Esophagus (tissue), 2 donors: ENCODE data around the gene STAP1. TPM values are rescaled to one million over a fixed set of nuclear protein-coding genes. Genes with fewer than 3 reads are reported as not detected.
"Not testable (repeated sequence)": the region's sequence is repeated elsewhere in the genome, so short reads cannot be mapped to it uniquely, and the experiment has no call there.

Experiments used
- H3K27ac ChIP-seq, 2 donors: one replicate each; pipeline ENCODE4 v1.5.1; 2013; ENCODE audit warnings: low read depth in 2 of 2, mild to moderate bottlenecking in 2 of 2, inconsistent platforms in 1 of 2, low read length in 1 of 2, moderate library complexity in 1 of 2
- H3K27me3 ChIP-seq, 2 donors: one replicate each; pipeline ENCODE4 v1.6.1; 2013; ENCODE audit warnings: low read length in 2 of 2, control low read depth in 1 of 2, mild to moderate bottlenecking in 1 of 2; ENCODE audit not compliant: insufficient read depth in 2 of 2, control insufficient read depth in 1 of 2
- H3K36me3 ChIP-seq, 2 donors: one replicate each; pipeline ENCODE4 v1.6.1; 2013; ENCODE audit warnings: low read length in 1 of 2; ENCODE audit not compliant: control insufficient read depth in 2 of 2, insufficient read depth in 2 of 2
- H3K4me1 ChIP-seq, 2 donors: one replicate each; pipeline ENCODE4 v1.6.1; 2013; ENCODE audit warnings: low read length in 1 of 2; ENCODE audit not compliant: control insufficient read depth in 2 of 2, insufficient read depth in 2 of 2
- H3K4me3 ChIP-seq, 2 donors: one replicate each; pipeline ENCODE4 v1.5.1; 2013; ENCODE audit warnings: low read length in 2 of 2, mild to moderate bottlenecking in 2 of 2, low read depth in 1 of 2, moderate library complexity in 1 of 2
- H3K9me3 ChIP-seq, 2 donors: one replicate each; pipeline ENCODE4 v1.6.1; 2013; ENCODE audit warnings: mild to moderate bottlenecking in 2 of 2, low read depth in 1 of 2, low read length in 1 of 2, moderate library complexity in 1 of 2; ENCODE audit not compliant: control insufficient read depth in 2 of 2, insufficient read depth in 1 of 2
- WGBS, 2 donors: extraction: QIAGEN DNeasy Blood & Tissue Kit; methylation state at CpG; one replicate each; pipeline ENCODE4 v1.1.7; 2013; 5-methylcytosine and 5-hydroxymethylcytosine counted together
- polyA plus RNA-seq, 2 donors: library from polyadenylated mRNA; stranded (reverse); fragments of 200-250 nt; gene quantifications; one replicate each; pipeline ENCODE4 v1.2.3, GENCODE V29; 2013
- donor health status: healthy with polysubstance abuse.
- donor health status: Bipolar disorder and iron deficiency.

Gene STAP1
- polyA plus RNA-seq = under 1 TPM; 0.04 to 0.12 TPM

DNA sequence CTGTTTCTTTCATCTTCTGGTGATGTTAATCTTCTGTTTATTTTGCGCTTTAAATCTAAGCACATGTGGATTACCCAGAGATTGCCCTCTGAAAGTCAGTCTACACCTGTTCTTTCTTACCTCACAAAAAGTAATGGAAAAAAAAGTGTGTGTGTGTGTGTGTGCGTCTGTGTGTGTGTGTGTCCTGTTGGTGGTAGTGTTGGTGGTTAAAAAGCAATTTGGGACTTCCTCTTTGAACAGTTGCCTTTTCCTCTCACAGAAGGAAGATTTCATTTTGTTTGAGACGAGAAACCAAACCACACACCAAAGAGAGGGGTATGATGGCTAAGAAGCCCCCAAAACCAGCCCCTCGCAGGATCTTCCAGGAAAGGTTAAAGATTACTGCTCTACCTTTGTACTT, at the start of gene STAP1:
TSS of gene STAP1 (plus strand) at position 235 of the 400 bp plus-strand sequence. CDS start at position 318, 83 bp downstream.
- no peak within 1 kb of the TSS for H3K27ac ChIP-seq
- no peaks in the 10 kb centered on the region for H3K27me3 ChIP-seq
- 71 to 74% methylated on average over 4 of the region's 4 CpGs for WGBS, 2 donors
- H3K36me3 ChIP-seq = no peaks in the 10 kb centered on the region
- no peaks in the 10 kb centered on the region for H3K4me1 ChIP-seq
- H3K9me3 ChIP-seq = no peaks in the 10 kb centered on the region
- H3K4me3 ChIP-seq = no peak within 1 kb of the TSS

DNA sequence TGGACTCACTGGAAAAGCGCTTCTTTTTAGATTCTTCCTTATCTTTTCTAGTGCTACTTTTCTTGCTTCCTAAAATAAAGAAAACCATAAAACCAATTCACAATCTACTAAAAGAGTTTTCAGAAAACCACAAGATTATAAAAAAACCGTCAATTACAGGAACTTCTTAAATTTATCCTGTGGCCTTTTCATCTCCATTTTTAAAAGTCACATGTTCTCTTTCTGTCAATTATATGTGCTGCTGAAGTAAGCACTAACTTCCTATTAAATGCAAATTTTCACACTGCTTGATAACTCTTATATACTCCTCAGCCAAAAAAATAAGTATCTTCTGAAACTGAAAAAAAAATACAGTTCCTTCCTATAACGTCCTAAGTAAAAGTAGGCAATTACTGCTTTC, 46.0 kb upstream of the STAP1 start:
- 75 to 82% methylated on average over 3 of the region's 3 CpGs for WGBS, 2 donors
- Histone ChIP-seq H3K4me3 (no peak overlapping the region), H3K4me1 (no peaks in the 10 kb centered on the region), H3K27me3 (no peaks in the 10 kb centered on the region), H3K27ac (no peak overlapping the region), H3K36me3 (peaks cover 3 to 6% of the 10 kb centered on the region in 2 donors), H3K9me3 (no peaks in the 10 kb centered on the region)

DNA sequence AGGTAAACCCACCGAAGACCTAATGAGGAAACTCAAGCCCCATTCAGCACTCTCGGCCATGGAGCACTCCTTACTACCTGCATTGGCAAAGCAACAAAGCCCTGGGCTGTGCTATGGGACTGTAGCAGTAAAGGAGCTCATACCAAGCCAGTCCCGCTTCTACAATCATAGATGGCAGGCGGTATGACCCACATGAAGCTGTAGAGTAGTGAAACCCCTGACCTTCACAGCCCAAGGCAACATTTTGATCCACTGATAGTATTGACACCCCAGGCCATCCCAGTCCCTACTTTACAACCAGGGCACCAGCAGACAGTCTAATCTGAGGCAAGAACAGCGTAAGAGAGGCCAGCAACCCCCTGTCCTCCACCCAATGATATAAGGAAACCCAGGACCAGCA, 38.4 kb upstream of the STAP1 start:
- Histone ChIP-seq H3K4me3 (no peak overlapping the region), H3K27ac (no peak overlapping the region), H3K4me1 (no peaks in the 10 kb centered on the region), H3K27me3 (no peaks in the 10 kb centered on the region), H3K9me3 (no peaks in the 10 kb centered on the region), H3K36me3 (peaks cover 6 to 7% of the 10 kb centered on the region in 2 donors)
- 98% methylated on average over 5 of the region's 5 CpGs for WGBS, 2 donors

DNA sequence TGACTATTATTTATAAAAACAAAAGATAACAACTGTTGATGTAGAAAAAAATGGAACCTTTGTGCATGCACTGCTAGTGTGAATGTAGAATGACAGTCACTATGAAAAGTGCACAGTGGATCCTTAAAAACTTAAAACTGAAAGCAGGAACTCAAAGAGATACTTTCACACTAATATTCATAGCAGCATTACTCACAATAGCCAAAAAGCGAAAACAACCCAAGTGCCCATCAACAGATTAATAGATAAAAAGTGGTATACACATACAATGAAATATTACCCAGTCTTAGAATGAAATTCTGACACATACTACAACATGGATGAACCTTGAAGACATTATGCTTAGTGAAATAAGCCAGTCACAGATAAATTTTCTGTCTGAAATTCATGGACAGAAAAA, 37.0 kb upstream of the STAP1 start:
- H3K4me1 ChIP-seq = no peaks in the 10 kb centered on the region
- no peak overlapping the region for H3K27ac ChIP-seq
- H3K27me3 ChIP-seq = no peaks in the 10 kb centered on the region
- peaks cover 6 to 7% of the 10 kb centered on the region in 2 donors for H3K36me3 ChIP-seq
- 88 to 89% methylated on average over 1 of the region's 1 CpG for WGBS, 2 donors
- no peak overlapping the region for H3K4me3 ChIP-seq
- H3K9me3 ChIP-seq = no peaks in the 10 kb centered on the region

GRCh38 chr4:67522230-67522629, 36.3 kb upstream of the STAP1 start:
- Histone ChIP-seq H3K27me3 (no peaks in the 10 kb centered on the region), H3K27ac (no peak overlapping the region), H3K36me3 (peaks cover 6 to 7% of the 10 kb centered on the region in 2 donors), H3K4me1 (no peaks in the 10 kb centered on the region), H3K9me3 (no peaks in the 10 kb centered on the region), H3K4me3 (no peak overlapping the region)
- WGBS, 2 donors = 65 to 75% methylated on average over 2 of the region's 2 CpGs

DNA sequence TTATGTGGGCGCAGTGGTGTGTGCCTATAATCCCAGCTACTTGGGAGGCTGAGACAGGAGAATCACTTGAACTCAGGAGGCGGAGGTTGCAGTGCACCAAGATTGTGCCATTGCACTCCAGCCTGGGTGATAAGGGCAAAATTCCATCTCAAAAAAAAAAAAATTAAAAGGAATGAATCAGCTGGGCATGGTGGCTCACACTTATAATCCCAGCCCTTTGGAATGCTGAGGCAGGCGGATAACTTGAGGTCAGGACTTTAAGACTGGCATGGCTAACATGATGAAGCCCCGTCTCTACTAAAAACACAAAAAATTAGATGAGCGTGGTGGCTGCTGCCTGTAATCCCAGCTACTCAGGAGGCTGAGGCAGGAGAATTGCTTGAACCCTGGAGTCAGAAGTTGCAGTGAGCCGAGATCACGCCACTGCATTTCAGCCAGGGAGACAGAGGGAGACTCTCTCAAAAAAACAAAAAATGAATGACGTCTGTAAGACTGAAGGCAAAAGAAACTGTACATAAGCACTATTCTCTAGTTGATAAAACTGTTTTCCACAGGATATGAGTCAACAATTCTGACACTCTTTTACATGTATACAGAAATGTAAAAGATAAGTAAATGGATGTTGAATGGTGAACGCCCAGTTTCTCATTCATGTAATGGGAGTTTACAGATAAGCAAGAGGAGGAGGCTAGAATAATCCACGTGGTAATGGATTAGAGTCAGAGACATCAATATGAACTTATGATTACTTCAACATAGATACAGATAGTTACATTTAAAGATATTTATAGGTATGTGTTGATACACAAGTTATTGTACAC, 35.5 kb upstream of the STAP1 start:
- H3K4me1 ChIP-seq = no peaks in the 10 kb centered on the region
- 89 to 92% methylated on average over 10 of the region's 10 CpGs for WGBS, 2 donors
- no peak overlapping the region for H3K4me3 ChIP-seq
- no peaks in the 10 kb centered on the region for H3K9me3 ChIP-seq
- H3K27me3 ChIP-seq = no peaks in the 10 kb centered on the region
- no peak overlapping the region for H3K27ac ChIP-seq
- H3K36me3 ChIP-seq = peaks cover 2 to 7% of the 10 kb centered on the region in 2 donors

- H3K9me3 ChIP-seq, H3K27me3 ChIP-seq, H3K4me3 ChIP-seq, H3K36me3 ChIP-seq, H3K4me1 ChIP-seq, H3K27ac ChIP-seq: not testable (repeated sequence)
- WGBS, 2 donors = 70 to 76% methylated on average over 3 of the region's 3 CpGs
Measured at GRCh38 chr4:67524140-67524539, 34.4 kb upstream of the STAP1 start.

DNA sequence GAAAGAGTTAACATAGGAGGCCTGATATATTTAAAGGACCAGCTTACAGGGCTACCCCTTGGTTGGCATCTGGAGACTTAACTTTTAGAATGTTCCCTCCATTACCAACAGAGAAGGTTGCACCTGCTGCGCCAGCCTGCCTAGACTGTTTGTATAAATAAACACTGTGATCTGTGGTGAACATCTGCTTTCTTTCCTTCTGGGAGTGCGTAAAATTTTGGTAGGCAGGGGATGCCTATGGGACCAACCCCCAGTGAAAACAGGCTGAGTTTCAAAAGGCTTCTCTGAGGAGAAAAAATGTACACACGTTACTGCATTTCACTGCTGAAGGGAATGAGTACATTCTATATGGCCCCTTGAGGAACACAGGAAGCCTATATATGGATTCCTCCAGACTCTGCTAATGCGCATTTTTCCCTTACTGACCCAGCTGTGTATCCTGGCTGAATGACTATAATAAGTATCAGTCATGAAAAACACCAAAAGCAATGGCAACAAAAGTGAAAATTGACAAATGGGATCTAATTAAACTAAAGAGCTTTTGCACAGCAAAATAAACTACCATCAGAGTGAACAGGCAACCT, 27.1 kb upstream of the STAP1 start:
- Histone ChIP-seq H3K36me3 (peaks cover 2 to 8% of the 10 kb centered on the region in 2 donors), H3K9me3 (no peaks in the 10 kb centered on the region), H3K4me3 (no peak overlapping the region), H3K4me1 (no peaks in the 10 kb centered on the region), H3K27me3 (no peaks in the 10 kb centered on the region), H3K27ac (no peak overlapping the region)
- WGBS, 2 donors = 79 to 90% methylated on average over 4 of the region's 4 CpGs

DNA sequence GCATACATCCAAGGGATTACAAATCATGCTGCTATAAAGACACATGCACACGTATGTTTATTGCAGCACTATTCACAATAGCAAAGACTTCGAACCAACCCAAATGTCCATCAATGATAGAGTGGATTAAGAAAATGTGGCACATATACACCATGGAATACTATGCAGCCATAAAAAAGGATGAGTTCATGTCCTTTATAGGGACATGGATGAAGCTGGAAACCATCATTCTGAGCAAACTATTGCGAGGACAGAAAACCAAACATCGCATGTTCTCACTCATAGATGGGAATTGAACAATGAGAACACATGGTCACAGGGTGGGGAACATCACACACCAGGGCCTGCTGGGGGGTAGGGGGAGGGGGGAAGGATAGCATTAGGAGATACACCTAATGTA, 26.1 kb upstream of the STAP1 start:
- not testable (repeated sequence) for H3K36me3 ChIP-seq, H3K4me3 ChIP-seq, H3K4me1 ChIP-seq, H3K27me3 ChIP-seq, H3K27ac ChIP-seq, H3K9me3 ChIP-seq
- 87 to 88% methylated on average over 4 of the region's 4 CpGs for WGBS, 2 donors

DNA sequence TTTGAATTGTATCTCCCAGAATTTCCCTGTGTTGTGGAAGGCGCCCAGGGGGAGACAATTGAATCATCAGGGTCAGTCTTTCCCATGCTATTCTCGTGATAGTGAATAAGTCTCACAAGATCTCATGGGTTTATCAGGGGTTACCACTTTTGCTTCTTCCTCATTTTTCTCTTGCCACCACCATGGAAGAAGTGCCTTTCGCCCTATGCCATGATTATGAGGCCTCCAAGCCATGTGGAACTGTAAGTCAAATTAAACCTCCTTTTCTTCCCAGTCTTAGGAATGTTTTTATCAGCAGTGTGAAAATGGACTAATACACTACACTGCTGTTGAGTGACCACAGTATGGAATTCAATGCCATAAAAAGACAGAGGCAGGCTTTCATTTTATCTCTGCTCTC, 25.4 kb upstream of the STAP1 start:
- Histone ChIP-seq H3K4me3 (no peak overlapping the region), H3K27me3 (no peaks in the 10 kb centered on the region), H3K36me3 (peaks cover 2 to 12% of the 10 kb centered on the region in 2 donors), H3K4me1 (no peaks in the 10 kb centered on the region), H3K27ac (no peak overlapping the region), H3K9me3 (no peaks in the 10 kb centered on the region)
- WGBS, 2 donors = 98 to 99% methylated on average over 3 of the region's 3 CpGs
